Activated effector memory CD4-positive, alpha-beta T cell treated with anti-CD3 and anti-CD28 coated beads, Interleukin-2, amount 50 U/mL, for 16 hours (primary cell): ENCODE results near the gene TSHZ1.

ENCODE experiments used
- DNase-seq: peaks from one replicate; pipeline ENCODE4 v3.0.0-alpha.2; 2020

Gene TSHZ1

DNA sequence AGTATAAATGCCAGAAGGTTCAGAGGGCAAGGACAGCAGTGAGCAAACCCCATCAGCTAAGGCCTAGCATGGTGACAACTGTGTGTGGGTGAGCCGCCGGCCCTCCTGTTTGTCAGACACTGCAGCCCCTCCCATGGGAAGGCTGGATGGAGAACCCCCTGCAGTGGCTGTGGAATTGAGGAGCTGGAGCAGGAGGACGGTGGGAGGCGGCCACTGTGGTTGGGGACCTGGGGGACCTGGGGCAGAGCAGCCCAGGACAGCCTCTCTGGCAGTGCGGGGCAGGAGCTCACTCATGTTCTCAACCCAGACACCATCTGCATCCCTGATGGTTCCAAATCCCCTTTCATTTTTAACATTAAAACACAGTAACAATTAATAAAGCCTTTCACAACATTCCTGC lies 68.8 kb downstream of the TSHZ1 start:
- no peak for DNase-seq

DNA sequence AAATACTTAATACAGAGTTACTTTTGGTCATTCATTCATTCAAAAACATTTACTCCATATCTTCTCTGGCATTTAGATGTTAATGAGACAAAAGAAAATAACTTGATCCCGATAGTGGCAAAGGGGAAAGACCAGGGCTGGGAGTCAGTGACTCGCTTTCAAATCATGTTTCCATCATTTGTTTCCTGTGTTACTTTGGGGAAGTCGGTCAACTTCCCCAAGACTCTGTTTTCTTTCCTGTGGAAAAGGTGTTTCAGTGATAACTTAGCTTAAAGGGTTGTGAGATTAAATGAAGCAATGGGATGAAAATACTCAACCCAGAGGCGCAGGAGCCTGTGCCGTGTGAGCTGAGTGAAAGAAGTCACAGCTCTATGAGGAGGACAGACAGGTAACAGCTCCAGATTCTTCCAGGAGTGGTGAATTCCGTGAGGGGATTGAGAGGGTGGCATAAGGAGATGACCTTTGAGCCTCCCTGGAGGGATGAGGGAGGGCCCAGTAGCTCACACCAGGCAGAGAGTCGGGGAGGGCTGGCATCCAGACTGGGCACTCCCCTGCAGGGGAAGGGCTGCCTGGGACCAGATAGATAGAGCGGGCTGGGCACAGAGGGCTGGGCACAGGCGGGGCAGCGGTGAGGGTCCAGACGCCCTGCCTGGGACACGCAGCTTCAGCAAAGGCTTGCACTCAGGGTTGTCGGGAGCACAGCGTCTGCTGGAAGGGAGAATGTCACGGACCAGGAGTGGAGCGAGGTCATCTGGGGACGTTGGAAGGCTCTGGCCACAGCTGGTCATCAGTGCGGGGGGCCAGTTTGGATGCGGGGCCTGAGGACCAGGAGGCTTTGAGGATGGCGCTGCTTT lies 70.1 kb downstream of the TSHZ1 start:
- no peak for DNase-seq

DNA sequence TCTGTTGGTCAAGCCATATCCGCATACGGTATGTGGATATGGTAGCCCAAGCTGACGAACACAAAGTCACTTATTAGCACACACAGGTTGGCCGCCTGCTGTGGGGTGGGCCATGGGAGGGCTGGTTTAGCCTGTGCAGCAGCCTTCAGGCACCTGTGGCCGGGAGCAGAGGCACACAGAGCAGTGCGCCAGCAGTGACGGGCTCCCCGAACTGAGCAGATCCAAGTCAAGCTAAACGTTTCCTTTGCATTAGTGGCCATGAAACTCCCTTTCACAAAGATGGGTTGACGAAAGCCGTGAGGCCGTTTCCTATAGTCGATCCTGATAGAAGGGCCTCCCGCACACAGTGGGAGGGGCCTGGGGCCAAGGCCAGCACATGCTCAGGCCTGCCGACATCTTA lies 72.1 kb downstream of the TSHZ1 start:
- no peak for DNase-seq

DNA sequence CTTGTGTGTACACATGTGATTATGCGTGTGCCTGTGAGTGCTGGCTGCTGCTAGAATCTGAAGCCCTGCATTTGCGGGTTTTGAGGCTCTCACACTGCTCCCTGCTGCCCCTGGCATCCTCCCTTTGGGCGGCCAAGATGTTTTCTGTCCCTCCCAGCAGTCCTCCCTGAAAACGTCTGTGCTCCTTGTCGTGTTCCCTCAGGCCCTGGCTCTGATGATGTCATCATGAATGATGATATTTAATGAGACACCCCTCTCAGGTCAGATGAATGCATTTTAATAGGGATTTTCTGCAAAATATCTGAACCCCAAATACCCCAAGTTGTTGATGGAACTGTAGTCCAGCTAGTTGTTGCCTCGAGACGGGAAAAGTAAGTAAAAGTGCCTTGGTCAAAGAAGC lies 73.1 kb downstream of the TSHZ1 start:
- no peak for DNase-seq

DNA sequence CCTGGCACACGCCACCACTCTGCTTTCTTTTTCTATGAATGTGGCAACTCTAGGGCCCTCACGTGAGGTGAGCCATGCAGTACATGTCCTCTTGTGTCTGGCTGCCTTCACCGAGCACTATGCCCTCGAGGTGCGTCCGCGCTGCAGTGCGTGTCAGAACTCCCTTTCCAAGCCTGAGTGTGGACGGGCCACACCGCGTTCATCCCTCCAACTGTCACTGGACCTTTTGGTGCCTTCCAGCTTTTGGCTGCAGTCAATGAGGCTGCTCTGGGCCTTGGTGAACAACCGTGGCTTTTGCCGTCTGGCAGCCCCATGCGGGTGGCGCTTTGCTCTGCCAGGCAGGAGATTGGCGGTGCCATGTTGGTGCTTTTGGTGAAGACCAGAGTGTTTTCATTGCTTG lies 74.0 kb downstream of the TSHZ1 start:
- no peak for DNase-seq

DNA sequence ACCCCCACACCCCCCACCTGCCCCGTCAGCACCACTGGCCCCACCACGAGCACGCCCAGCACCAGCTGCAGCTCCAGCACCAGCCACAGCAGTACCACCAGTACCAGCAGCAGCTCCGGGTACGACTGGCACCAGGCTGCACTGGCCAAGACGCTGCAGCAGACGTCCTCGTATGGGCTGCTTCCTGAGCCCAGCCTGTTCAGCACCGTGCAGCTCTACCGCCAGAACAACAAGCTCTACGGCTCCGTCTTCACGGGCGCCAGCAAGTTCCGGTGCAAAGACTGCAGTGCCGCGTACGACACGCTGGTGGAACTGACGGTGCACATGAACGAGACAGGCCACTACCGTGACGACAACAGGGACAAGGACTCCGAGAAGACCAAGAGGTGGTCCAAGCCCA lies 75.3 kb downstream of the TSHZ1 start:
- no peak for DNase-seq

DNA sequence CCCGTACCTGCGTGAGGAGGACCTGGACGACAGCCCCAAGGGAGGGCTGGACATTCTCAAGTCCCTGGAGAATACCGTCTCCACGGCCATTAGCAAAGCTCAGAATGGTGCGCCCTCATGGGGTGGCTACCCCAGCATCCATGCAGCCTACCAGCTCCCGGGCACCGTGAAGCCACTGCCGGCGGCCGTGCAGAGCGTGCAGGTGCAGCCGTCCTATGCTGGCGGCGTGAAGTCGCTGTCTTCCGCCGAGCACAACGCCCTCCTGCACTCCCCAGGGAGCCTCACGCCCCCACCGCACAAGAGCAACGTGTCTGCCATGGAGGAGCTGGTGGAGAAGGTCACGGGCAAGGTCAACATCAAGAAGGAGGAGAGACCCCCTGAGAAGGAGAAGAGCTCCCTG lies 76.4 kb downstream of the TSHZ1 start:
- DNase-seq, result no peak

DNA sequence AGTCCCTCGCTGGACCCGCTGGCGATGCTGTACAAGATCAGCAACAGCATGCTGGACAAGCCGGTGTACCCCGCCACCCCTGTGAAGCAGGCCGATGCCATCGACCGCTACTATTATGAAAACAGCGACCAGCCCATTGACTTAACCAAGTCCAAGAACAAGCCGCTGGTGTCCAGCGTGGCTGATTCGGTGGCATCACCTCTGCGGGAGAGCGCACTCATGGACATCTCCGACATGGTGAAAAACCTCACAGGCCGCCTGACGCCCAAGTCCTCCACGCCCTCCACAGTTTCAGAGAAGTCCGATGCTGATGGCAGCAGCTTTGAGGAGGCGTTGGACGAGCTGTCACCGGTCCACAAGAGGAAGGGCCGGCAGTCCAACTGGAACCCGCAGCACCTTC lies 77.1 kb downstream of the TSHZ1 start:
- DNase-seq, result no peak

DNA sequence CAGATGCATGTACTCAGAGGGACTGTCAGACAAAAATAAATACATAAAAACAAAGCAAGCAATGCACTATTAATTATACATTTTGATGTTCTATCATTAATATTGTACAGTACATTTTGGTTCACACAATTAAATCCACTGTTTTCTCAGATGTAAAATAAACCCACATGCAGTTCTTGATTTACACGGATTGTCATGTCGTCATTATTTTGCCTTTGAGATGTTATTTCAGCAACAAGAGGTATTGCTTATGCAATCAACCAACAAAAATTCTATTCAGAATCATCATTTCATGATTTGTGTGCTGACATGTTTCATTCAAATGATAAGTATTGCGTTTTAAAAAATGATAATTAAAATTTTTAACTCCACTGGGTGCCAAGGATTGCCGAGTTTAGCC lies 79.2 kb downstream of the TSHZ1 start:
- no peak for DNase-seq

DNA sequence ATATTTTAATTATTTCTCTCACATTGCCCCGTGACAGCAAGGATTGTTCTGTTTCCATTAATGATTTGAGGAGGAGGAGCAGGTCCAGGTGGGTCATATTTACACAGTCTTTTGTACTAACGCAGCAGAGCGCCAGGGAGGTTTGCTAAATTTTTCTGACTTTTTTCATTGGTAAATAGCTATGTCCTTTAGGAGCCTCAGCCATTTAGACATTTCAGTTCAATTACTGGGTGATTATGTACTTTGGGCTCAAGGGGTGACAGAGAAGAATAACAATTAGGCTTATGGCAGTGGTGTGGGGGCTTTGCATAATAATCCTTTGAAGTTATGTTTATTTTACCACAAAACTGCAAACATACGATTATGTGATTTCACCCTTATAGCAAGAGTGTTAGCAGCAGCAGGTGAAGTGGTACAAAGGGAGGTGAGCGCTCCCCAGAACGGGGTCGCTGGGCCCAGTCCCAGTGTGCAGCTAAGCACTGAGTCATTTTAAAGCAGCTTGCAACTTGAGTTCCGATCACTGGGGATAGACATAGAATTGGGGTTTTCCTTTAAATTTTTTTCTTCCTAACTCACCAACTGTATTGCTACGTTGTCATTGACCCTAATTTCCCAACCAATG lies 80.3 kb downstream of the TSHZ1 start:
- no peak for DNase-seq

DNA sequence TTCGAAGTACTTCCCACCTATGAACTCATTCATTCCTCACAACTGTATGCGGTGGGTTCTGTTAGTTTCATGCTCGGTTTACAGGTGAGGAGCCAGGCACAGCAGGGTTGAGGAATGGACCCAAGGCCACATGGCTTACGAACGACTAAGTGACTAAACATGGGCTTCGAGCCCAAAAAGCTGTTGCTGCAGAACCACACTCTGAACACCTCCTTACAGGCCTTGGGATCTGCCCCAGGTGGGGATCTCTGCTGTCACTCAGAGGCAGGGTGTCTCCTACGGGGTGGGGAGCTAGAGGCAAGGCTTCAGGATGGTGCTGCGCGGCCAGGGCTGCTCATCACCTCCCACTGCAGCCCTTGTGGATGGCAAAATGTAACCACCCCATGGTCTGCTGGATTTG lies 80.9 kb downstream of the TSHZ1 start:
- no peak for DNase-seq

DNA sequence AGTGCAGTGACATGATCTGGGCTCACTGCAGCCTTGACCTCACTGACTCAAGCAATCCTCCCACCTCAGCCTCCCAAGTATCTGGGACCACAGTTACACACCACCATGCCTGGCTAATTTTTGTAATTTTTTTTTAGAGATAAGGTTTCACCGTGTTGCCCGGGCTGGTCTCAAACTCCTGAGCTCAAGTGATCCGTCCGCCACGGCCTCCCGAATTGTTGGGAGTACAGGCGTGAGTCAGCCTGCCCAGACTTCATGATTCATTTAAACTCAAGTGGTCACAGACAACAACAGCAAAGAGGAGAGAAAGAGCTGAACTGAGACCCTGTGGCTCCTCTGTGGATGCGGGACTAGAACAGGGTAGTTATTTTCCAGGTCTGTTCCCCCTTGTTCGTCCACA lies 83.0 kb downstream of the TSHZ1 start:
- DNase-seq, result no peak

DNA sequence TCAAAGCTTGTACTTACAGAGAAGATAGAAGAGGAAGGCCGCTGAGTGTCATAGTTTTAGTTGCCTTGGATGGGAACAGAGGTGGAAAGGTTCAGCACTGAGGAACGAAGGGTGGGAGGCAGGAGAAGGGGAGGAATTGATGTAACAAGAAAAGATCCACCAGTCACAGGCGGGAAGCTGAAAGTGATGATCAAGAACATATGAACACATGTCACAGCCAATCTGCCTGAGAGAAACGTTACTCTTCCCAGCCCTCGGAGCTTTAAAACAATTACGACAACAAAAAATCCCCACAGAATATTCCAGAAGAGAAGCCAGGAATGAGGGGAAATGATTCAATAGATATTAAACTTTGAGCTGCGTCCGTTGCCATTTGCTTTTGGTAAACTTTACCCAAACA lies 87.1 kb downstream of the TSHZ1 start:
- DNase-seq, result no peak

DNA sequence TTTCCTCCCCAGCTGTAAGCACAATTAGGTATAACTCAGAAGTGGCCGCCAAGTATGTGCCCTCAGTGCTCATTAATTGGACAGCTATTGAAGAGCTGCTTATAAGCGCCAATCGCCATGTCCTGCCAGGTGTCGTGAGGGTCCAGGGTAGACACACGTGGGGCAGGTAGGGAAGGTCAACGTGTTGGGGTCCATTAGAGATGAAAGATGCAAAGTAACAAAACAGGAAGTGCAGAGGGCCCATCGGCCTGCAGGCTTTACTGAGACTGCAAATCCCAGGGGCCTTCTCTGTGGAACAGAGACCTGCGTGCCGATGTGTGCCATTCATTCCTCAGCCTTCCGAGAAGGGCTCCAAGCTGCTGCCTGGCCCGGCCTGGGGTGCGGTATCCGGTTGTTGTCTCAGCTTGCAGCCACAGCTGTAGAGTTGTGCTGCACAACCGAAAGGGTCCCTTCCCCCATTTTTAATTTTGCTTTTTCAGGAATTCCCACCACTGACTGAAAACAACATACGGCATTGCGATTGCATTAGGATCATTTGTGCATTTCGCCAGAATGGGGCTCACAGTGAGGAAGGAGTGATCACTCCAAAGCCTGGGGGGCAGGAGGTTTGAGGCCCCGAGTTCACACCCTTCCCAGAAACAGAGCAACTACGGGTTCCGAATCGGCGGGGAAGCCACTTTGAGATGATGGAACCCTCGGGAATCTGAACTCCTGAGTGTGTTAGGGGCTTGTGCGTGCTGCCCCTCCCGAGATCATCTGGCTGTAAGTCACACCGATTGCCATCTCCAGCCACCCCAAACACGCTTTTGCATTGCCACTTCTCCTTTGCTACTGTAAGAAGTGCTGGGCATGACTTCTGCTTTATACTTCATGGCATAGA lies 94.3 kb downstream of the TSHZ1 start:
- DNase-seq, result no peak

DNA sequence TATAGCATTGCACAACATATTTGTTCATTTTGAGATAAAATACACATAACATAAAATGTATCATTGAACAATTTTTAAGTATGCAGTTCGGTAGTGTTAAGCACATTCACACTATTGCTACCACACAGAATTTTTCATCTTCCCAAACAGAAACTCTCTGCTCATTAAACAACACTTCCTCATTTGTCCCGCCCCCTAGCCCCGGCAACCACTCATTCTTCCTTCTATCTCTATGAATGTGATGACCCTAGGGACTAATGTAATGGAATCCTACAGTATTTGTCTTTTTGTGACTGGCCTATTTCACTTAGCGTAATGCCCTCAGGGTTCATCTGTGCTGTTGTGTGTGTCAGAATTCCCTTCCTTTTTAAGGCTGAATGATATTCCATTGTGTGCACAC lies 95.4 kb downstream of the TSHZ1 start:
- no peak for DNase-seq

DNA sequence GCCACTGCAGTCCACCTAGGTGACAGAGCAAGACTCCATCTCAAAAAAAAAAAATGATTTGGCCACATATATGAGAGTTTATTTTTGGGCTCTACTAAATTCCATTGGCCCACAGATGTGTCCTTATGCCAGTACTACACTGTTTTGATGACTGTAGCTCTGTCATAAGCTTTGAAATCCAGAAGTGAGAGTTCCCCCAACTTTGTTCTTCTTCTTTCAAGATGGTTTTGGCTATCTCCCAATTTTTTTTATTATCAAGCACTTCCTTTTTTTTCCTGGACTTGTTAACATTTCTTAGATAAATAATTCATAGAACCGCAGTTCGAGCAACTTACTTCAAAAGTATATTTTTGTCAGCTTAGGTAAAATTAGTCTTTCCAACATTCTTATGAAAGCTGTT lies 96.9 kb downstream of the TSHZ1 start:
- no peak for DNase-seq

DNA sequence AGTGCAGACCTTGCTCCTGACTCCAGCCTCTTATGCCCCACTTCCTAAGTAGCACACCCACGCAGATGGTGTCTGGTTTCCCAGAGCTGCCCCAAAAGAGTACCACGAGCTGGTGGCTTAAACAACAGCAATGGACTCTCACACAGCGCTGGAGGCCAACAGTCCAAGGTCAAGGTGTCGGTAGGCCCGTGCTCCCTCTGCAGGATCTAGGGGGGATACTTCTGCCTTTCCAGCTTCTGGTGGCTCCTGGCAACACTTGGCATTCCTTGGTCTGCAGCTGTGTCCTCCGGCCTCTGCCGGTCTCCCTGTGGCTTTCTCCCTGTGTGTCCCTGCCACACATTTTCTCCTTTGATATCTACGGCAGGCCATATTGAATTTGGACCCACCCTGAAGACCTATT lies 99.0 kb downstream of the TSHZ1 start:
- no peak for DNase-seq

DNA sequence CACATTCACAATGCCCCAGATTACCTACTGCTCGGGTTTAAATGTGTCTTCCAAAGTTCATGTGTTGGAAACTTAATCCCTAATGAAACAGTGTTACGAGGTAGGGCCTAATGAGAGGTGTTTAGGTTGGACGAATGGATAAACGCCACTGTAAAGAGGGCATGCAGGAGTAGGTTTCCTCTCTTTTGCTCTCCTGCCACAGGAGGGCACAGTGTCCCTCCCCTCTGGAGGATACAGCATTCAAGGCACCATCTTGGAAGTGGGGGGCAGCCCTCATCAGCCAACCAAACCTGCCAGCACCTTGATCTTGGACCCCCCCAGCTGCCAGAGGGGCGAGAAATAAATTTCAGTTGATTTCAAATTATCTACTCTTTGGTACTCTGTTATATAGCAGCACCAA lies 103.5 kb downstream of the TSHZ1 start:
- no peak for DNase-seq

DNA sequence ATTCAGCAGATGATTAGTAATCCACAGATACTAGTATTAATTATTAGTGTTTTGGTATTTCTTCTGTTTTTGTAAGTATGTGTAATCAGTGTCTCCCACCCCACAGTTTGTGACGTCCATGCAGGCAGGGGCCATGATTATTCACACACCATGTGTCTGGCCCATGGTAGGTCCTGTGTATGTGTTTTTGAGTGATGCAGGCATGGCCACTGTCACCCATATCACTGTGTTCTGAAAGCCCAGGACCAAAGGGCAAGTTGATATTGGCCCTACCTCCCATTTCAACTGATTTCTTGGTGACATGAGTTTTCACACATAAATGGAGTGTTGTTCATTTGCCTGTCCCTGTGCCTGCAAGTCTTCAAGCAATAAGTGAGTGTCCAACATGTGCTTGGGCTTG lies 104.0 kb downstream of the TSHZ1 start:
- DNase-seq, result no peak

DNA sequence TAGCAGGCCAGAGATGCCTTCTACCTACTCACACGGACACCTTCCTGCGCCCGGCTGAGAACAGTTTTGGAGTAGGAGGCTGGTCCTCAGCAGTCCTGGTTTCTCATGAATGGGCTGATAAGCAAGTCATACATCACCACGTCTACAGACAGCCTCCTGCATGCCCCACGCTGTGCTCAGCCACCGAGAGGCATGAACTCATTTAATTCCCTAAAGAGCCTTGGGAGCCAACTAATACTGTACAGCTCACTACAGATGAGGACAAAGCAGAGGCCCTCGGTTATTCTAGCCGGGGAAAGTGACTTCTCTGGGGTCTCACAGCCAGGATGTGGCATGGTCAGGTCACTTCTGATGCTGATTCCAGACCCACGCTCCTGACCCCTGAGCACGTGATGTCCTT lies 105.6 kb downstream of the TSHZ1 start:
- DNase-seq, result no peak

DNA sequence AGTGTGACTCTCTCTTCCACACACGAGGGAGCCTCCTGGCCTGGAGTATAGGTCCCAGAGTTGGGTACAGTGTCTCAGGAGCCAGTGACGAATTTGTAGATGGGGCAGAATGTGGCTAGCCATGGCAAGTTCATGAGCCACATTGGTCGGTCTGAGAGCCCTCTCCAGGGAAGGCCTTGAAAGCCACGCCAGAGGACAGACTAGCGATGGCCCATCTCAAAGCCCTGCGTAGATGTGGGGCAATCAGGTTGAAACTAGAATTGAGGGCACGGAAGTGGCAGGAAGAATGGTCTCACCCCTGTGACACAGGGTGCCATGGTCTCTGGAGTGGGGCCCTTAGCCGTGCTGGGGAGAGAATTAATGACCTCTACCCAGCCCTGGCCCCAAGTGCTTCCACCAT lies 106.2 kb downstream of the TSHZ1 start:
- DNase-seq, result no peak

DNA sequence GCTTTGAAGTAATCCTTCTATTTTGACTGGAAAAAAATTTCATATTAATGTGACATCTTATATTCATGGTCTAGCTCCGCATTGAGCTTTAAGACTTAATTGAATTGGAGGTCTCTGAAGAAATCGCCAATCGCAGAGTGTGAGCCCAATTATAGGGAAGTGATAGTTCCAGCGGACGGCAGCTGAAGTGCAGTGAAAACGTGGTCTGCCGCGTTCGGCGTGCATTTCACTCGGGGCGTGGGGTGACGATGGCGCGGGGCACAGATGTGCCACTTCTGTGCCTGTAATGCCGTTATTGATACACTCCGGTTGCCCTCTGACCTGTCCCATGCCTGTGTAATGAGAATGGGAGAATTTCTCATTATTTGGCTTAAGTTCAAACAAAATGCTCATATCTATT lies 106.7 kb downstream of the TSHZ1 start:
- no peak for DNase-seq

DNA sequence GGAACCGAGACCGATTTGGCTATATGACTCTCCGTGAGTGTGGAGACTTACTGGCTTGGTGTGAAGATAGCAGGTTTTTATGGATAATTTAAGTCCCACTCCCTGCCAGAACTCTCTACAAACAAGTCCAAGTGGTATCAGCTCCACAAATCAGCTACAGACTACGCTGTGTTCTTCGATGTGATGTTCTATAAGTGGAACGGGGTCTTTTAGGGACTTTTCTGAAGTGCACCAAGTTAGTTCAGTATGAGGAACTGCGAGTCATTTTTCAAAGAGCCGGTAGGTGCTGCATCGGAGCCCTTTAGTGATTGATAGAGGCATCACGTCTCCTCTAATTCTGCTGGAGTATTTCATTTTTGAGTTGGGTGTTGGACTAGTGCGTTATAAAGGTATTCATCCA lies 107.1 kb downstream of the TSHZ1 start:
- DNase-seq, result no peak

DNA sequence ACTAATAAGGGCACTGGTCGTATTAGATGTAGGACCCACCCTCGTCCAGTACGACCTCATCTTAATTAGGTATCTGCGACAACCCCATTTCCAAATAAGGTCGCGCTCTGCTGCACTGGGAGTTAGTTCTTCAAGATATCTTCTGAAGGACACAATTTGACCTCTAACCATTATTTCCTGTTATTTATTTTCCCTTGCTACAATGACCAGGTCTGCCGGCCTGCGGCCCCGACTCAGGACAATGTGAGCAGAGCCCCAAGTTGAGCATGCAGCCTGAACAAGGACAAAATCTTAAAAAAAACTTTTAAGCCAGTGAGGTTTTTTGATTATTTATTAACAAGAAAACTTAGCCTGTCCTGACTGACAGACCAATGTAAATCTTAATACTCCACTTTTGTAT lies 109.3 kb downstream of the TSHZ1 start:
- no peak for DNase-seq
